Neural cell (in vitro differentiated cells): ENCODE data around the gene ZCCHC14. TPM values are rescaled to one million over a fixed set of nuclear protein-coding genes. Genes with fewer than 3 reads are reported as not detected.

ENCODE experiments used
- H2AFZ ChIP-seq: fragments of 200-600, 300-800 bp; sonication (generic), shearing (Covaris generic); 2 replicates; pipeline ENCODE4 v1.6.0; 2014; ENCODE audit warnings: low read depth, mild to moderate bottlenecking, antibody characterized with exemption, low read length, moderate library complexity
- H3F3A ChIP-seq: fragments of 200-600 bp; shearing (Covaris generic); 2 replicates; pipeline ENCODE4 v1.6.1; 2016; ENCODE audit warnings: mild to moderate bottlenecking, moderate library complexity, mixed read lengths, antibody characterized with exemption, low read length; ENCODE audit not compliant: insufficient read depth, poor library complexity, severe bottlenecking
- H3K27ac ChIP-seq: fragments of 200-600, 300-800 bp; sonication (generic), shearing (Covaris generic); 2 replicates; pipeline ENCODE4 v1.5.1; 2014; ENCODE audit warnings: mild to moderate bottlenecking, low read length, moderate library complexity
- H3K27me3 ChIP-seq: fragments of 300-800, 200-600 bp; sonication (generic), shearing (Covaris generic); 2 replicates; pipeline ENCODE4 v1.6.0; 2014; ENCODE audit warnings: mild to moderate bottlenecking, low read depth, low read length, moderate library complexity; ENCODE audit not compliant: insufficient read depth
- H3K36me3 ChIP-seq: fragments of 300-800, 200-600 bp; sonication (generic), shearing (Covaris generic); 2 replicates; pipeline ENCODE4 v1.5.1; 2014; ENCODE audit warnings: mild to moderate bottlenecking, antibody characterized with exemption, low read length, moderate library complexity; ENCODE audit not compliant: insufficient read depth
- H3K4me2 ChIP-seq: fragments of 300-800, 200-600 bp; sonication (generic), shearing (Covaris generic); 2 replicates; pipeline ENCODE4 v1.6.0; 2014; ENCODE audit warnings: mild to moderate bottlenecking, low read length
- H3K4me3 ChIP-seq: fragments of 300-800, 200-600 bp; sonication (generic), shearing (Covaris generic); 2 replicates; pipeline ENCODE4 v1.5.1; 2014; ENCODE audit warnings: mild to moderate bottlenecking, low read length, moderate library complexity
- H3K79me2 ChIP-seq: fragments of 200-600 bp; shearing (Covaris generic); replicated peaks from 2 replicates; pipeline ENCODE4 v1.6.0; 2014; ENCODE audit warnings: mild to moderate bottlenecking, low read length, moderate library complexity; ENCODE audit not compliant: insufficient read depth
- H3K9ac ChIP-seq: fragments of 300-800, 200-600 bp; sonication (generic), shearing (Covaris generic); 2 replicates; pipeline ENCODE4 v1.6.1; 2016; ENCODE audit warnings: mild to moderate bottlenecking, low read length, mixed read lengths
- H3K9me2 ChIP-seq: fragments of 200-600 bp; shearing (Covaris generic); 2 replicates; pipeline ENCODE4 v1.6.1; 2016; ENCODE audit warnings: mild to moderate bottlenecking, low read length, mixed read lengths; ENCODE audit not compliant: insufficient read depth
- H3K9me3 ChIP-seq: fragments of 200-600, 300-800 bp; sonication (generic), shearing (Covaris generic); 2 replicates; pipeline ENCODE4 v1.6.1; 2016; ENCODE audit warnings: mild to moderate bottlenecking, mixed run types, low read length, moderate library complexity, mixed read lengths
- H4K20me1 ChIP-seq: fragments of 200-600 bp; shearing (Covaris generic); 2 replicates; pipeline ENCODE4 v1.6.1; 2016; ENCODE audit warnings: mild to moderate bottlenecking, mixed run types; ENCODE audit not compliant: insufficient read depth
- EP300 ChIP-seq: fragments of 450-650 bp; conservative IDR thresholded peaks from 2 replicates; pipeline ENCODE4 v1.6.1; 2014; ENCODE audit warnings: antibody characterized with exemption, mild to moderate bottlenecking, moderate library complexity; ENCODE audit not compliant: poor library complexity, severe bottlenecking
- EZH2 ChIP-seq: fragments of 200-600, 300-800 bp; shearing (Covaris generic), sonication (generic); IDR thresholded peaks from 2 replicates; pipeline ENCODE4 v1.6.1; 2014; ENCODE audit warnings: antibody characterized with exemption, low read length, borderline replicate concordance, mild to moderate bottlenecking; ENCODE audit not compliant: insufficient read depth, poor library complexity, severe bottlenecking
- MXI1 ChIP-seq: fragments of 450-650 bp; conservative IDR thresholded peaks from 2 replicates; pipeline ENCODE4 v1.6.1; 2014; ENCODE audit warnings: antibody characterized with exemption, mild to moderate bottlenecking; ENCODE audit not compliant: poor library complexity, severe bottlenecking
- POLR2AphosphoS5 ChIP-seq: IDR thresholded peaks from 2 replicates; pipeline ENCODE4 v1.6.1; 2012
- RAD21 ChIP-seq: fragments of 450-650 bp; conservative IDR thresholded peaks from 2 replicates; pipeline ENCODE4 v1.6.1; 2014; ENCODE audit warnings: antibody characterized with exemption, mild to moderate bottlenecking, moderate library complexity
- SMC3 ChIP-seq: fragments of 450-650 bp; conservative IDR thresholded peaks from 2 replicates; pipeline ENCODE4 v1.6.1; 2014; ENCODE audit warnings: antibody characterized with exemption, mild to moderate bottlenecking, moderate library complexity; ENCODE audit not compliant: poor library complexity
- TAF1 ChIP-seq: IDR thresholded peaks from 2 replicates; pipeline ENCODE4 v1.6.1; 2012; ENCODE audit warnings: low read depth
- polyA plus RNA-seq: library from polyadenylated mRNA; depleted of rRNA; stranded (reverse); fragments of >200 nt; gene quantifications from 2 replicates; pipeline ENCODE4 v1.2.3, GENCODE V29; 2014
- TF ChIP-seq, protein P1 (sequence below): IDR thresholded peaks from 2 replicates; pipeline ENCODE4 v1.6.1; 2012; ENCODE audit warnings: borderline replicate concordance
- TF ChIP-seq, protein P2 (sequence below): fragments of 450-650 bp; IDR thresholded peaks from 2 replicates; pipeline ENCODE4 v1.5.1; 2014; ENCODE audit warnings: antibody characterized with exemption, mild to moderate bottlenecking, moderate library complexity; ENCODE audit not compliant: poor library complexity, severe bottlenecking

Gene ZCCHC14
- polyA plus RNA-seq, 1 donor from 2014 or later = 22.1 TPM

- H3K9me2 ChIP-seq = no peaks in the 10 kb centered on the region
- H3K27me3 ChIP-seq = no peaks in the 10 kb centered on the region
- peaks cover 66% of the 10 kb centered on the region for H3K79me2 ChIP-seq
- H3K4me3 ChIP-seq = no peak overlapping the region
- no peak overlapping the region for H3K27ac ChIP-seq
- no peak overlapping the region for H2AFZ ChIP-seq
- TF ChIP-seq TAF1 (no peak), SMC3 (no peak), EZH2 (no peak), MXI1 (no peak), EP300 (no peak), RAD21 (no peak), POLR2AphosphoS5 (no peak)
- TF ChIP-seq, protein P1, sequence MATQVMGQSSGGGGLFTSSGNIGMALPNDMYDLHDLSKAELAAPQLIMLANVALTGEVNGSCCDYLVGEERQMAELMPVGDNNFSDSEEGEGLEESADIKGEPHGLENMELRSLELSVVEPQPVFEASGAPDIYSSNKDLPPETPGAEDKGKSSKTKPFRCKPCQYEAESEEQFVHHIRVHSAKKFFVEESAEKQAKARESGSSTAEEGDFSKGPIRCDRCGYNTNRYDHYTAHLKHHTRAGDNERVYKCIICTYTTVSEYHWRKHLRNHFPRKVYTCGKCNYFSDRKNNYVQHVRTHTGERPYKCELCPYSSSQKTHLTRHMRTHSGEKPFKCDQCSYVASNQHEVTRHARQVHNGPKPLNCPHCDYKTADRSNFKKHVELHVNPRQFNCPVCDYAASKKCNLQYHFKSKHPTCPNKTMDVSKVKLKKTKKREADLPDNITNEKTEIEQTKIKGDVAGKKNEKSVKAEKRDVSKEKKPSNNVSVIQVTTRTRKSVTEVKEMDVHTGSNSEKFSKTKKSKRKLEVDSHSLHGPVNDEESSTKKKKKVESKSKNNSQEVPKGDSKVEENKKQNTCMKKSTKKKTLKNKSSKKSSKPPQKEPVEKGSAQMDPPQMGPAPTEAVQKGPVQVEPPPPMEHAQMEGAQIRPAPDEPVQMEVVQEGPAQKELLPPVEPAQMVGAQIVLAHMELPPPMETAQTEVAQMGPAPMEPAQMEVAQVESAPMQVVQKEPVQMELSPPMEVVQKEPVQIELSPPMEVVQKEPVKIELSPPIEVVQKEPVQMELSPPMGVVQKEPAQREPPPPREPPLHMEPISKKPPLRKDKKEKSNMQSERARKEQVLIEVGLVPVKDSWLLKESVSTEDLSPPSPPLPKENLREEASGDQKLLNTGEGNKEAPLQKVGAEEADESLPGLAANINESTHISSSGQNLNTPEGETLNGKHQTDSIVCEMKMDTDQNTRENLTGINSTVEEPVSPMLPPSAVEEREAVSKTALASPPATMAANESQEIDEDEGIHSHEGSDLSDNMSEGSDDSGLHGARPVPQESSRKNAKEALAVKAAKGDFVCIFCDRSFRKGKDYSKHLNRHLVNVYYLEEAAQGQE = no peak
- TF ChIP-seq, protein P2, sequence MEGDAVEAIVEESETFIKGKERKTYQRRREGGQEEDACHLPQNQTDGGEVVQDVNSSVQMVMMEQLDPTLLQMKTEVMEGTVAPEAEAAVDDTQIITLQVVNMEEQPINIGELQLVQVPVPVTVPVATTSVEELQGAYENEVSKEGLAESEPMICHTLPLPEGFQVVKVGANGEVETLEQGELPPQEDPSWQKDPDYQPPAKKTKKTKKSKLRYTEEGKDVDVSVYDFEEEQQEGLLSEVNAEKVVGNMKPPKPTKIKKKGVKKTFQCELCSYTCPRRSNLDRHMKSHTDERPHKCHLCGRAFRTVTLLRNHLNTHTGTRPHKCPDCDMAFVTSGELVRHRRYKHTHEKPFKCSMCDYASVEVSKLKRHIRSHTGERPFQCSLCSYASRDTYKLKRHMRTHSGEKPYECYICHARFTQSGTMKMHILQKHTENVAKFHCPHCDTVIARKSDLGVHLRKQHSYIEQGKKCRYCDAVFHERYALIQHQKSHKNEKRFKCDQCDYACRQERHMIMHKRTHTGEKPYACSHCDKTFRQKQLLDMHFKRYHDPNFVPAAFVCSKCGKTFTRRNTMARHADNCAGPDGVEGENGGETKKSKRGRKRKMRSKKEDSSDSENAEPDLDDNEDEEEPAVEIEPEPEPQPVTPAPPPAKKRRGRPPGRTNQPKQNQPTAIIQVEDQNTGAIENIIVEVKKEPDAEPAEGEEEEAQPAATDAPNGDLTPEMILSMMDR = no peak
- no peak overlapping the region for H3K4me2 ChIP-seq
- H3K36me3 ChIP-seq = no peaks in the 10 kb centered on the region
- H3F3A ChIP-seq = no peaks in the 10 kb centered on the region
- peaks cover 17% of the 10 kb centered on the region for H4K20me1 ChIP-seq
- no peaks in the 10 kb centered on the region for H3K9me3 ChIP-seq
- H3K9ac ChIP-seq = no peak overlapping the region
These were observed 18.2 kb downstream of the ZCCHC14 start for GRCh38 chr16:87474566-87474996.

DNA sequence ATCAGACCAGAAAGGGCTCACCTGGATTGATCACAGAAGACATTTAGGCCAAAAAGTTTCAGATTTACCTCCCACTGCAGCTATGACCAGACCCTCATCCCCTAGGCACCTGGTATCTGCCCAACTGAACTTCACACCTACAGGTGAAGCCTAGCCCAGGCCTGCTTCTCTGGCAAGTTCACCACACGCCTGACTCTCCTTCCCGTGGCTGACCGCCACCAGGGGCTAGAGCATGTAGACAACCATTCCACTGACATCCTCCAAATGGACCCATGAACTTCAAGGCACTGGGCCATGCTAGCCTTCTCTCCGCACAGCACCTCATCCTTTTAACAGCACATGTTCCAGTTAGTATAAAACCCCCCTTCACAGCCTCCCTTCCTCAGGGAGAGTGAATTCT is 18.8 kb downstream of the ZCCHC14 start:
- no peaks in the 10 kb centered on the region for H3K27me3 ChIP-seq
- no peak overlapping the region for H3K4me2 ChIP-seq
- H3K9me3 ChIP-seq = no peaks in the 10 kb centered on the region
- H3K9ac ChIP-seq = no peak overlapping the region
- no peak overlapping the region for H2AFZ ChIP-seq
- no peak overlapping the region for H3K4me3 ChIP-seq
- H3K79me2 ChIP-seq = peaks cover 66% of the 10 kb centered on the region
- H4K20me1 ChIP-seq = peaks cover 17% of the 10 kb centered on the region
- no peaks in the 10 kb centered on the region for H3K9me2 ChIP-seq
- no peak overlapping the region for H3K27ac ChIP-seq
- no peaks in the 10 kb centered on the region for H3K36me3 ChIP-seq
- TF ChIP-seq, protein P2 = no peak
- TF ChIP-seq TAF1 (no peak), POLR2AphosphoS5 (no peak), EP300 (no peak), MXI1 (no peak), RAD21 (no peak), EZH2 (no peak), SMC3 (no peak)
- TF ChIP-seq, protein P1 = no peak
- no peaks in the 10 kb centered on the region for H3F3A ChIP-seq
